GM21515 (cell line): ENCODE measurements around the gene IL36G.
"Not testable (repeated sequence)": the region's sequence is repeated elsewhere in the genome, so short reads cannot be mapped to it uniquely, and the experiment has no call there.

Experiments used
- ATAC-seq: cut with Tn5 transposase; IDR thresholded peaks from one replicate; pipeline ENCODE4 v1.9.1; 2021; ENCODE audit not compliant: unreplicated experiment

The IL36G gene

DNA sequence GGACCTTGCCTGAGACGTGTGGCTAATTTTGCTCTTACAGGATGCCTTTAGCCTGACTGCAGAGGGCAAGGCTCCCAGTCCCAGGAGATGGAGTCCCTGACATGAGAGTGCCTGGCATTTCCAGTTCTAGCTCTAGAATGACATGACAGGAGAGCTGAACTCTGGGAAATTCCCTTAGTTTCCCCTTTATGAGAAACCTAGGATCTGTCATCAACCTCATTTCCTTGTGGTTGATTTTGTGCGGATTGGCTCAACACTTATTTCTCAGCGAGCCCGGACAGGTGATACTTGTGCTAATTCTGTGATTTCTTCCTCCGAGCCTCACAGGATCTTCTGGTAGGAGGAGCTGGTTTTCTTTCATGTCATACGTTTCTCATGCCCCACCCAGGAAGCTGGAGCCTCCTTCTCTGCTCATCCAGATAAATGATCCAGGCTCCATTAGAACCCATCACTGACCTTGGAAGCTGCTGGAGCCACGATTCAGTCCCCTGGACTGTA is at the start of gene IL36G:
IL36G (plus strand) TSS at position 448 of the 498 bp plus-strand sequence. CDS start 633 bp downstream, outside the sequence.
- ATAC-seq = no peak

DNA sequence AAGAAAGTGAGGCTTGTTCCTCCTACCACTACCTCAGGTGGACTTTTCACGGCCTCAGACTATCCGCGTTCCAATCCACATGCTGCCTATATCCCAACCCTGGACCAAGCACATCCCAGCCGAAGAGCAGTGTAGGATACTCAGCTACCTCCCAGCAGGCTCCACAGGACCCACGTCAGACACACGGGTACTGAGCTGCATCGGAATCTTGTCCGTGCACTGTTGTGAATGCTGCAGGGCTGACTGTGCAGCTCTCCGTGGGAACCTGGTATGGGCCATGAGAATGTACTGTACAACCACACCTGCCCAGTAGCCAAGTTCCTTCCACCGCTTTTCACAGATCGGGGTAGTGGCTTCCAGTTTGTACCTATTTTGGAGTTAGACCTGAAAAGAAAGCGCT is 44.5 kb upstream of the IL36G start:
- ATAC-seq = no peak

DNA sequence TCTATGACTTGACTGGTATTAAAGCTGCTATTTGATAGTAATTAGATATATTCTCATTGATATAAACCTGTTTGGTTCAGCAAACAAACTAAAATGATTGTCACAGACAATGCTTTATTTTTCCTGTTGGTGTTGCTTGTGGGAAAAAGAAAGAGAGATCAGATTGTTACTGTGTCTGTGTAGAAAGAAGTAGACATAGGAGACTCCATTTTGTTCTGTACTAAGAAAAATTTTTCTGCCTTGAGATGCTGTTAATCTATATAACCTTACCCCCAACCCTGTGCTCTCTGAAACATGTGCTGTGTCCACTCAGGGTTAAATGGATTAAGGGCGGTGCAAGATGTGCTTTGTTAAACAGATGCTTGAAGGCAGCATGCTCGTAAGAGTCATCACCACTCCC is 43.7 kb upstream of the IL36G start:
- ATAC-seq = not testable (repeated sequence)

DNA sequence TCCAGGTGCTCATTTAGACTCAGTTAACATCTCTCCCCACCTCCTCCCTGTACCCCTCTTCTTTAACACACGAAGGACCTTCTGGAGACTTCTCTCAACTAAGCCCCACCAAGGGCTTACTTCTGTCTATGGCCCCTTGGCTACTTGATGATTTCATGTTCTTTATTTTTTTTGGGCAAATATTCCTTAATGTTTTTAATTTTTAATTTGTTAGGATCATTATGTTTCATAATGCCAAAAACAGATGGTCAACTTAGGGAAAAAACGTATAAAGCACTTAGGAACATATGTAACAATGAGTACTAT is 40.9 kb upstream of the IL36G start:
- ATAC-seq = no peak

DNA sequence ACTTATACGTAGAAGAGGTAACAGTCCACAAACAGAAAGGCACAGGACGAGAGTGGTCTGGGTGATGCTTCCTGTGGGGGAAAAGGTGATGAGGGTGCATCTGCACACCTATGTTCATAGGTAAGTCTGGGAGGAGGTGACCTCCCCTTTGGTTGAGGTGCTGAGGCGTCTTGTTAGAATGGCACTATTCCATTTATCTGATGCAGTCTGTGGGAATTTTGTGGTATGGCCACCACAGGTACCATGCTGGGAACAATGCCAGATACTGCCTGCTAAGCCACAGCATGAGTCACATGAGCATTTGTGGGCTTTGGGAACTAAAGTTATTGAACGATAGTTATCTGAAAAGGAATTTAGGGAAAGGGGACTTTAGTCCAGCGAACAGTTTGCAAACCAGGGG is 38.9 kb upstream of the IL36G start:
- ATAC-seq = no peak

DNA sequence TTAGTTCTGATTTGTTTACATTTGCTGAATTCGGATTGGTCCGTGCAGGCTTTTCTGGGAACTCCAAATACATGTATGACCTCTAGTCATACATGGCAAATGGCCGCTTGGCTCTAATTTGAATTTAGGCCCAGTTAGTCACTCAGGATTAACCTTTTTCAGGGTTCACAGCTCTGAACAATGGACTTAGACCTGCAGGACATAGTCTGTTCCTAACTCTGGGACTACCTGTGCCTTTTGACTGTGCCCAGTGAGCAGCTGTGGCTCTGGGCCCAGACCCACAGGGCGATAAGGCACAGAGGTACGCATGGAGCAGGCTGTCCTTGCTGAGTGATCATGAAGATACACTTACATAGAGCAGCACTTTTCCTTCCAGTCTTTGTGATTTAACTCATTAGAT is 38.4 kb upstream of the IL36G start:
- no peak for ATAC-seq

- ATAC-seq = no peak
Observed at GRCh38 chr2:112940859-112941625, 36.8 kb upstream of the IL36G start.

DNA sequence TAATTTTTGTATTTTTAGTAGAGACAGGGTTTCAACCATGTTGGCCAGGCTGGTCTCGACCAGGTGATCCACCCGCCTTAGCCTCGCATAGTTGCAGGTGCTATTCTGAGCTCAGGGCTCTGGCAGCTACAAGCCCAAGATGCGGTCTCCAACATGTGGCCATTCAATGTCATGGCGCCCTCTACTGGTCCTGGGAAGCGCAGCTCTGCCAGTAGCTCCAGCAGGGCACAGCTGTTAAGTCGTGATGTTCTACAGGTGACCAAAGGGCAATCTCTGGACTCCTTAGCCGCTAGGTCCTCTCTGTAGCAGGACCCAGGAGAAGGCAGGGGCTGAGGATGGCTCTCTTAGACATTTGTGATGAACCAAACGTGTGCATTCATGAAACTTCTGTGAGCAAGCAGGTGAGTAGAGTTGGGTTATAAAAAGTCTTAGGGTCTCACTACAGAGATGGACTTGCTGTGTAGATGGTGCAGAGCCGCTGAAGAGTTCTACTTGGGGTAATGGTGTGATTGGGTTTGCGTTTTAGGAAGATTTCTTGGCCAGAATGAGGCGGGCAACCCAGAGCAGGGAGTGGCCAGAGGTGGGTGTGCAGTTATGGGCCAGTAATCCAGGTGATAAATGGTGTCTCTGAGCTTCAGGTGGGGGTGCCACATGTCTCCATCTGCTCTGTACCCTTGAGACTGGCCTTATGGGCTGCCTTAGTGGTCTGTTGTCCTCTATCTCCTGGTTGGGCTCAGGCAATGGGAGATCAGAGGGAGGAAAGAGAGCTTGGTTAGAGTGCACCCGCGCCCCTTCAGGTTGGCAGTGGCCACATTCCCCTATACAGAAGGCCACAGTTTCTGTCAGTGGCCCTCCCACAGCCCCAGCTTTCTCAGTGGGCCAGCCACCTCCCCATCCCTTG is 35.8 kb upstream of the IL36G start:
- ATAC-seq = peak; percentile 84

GRCh38 chr2:112942654-112943002 is 35.2 kb upstream of the IL36G start:
- no peak for ATAC-seq

GRCh38 chr2:112944971-112945370 is 32.8 kb upstream of the IL36G start:
- ATAC-seq = no peak

DNA sequence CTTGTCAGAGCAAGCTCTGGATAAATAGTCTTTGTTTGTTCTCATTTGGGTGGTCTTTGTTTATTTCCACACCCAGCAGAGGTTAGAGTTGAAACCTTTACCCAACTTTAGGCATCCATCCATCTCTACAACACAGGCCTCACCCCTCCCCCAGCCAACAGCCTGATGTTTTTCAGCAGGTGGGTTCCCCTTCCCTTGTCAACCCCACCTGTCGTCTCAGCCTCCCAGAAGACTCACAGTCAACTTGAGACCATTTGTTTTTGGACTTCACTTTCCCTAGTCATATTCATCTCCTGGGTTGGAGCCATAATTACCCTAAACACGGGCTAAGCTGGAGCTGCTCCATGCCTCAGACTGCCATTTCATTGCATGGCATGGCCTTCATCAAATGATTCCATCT is 31.7 kb upstream of the IL36G start:
- ATAC-seq = no peak

DNA sequence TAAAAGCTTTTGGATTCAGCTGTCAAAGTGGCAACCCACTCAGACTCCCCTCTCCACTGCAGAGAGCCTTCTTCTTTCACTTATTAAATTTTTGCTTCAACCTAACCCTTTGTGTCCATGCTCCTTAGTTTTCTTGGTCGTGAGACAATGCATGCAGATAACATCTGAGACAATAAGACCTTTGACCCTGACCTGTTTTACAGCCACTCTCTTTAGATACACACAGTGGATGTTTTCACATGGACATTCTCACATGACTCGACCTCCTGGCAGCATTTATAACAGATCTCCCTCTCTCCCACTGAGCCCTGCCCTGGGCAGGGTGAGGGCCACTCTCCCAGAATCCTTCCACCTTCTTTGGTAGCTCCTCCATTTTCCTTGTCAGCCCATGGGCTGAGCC is 30.4 kb upstream of the IL36G start:
- no peak for ATAC-seq

GRCh38 chr2:112949456-112949855 is 28.4 kb upstream of the IL36G start:
- ATAC-seq = no peak

DNA sequence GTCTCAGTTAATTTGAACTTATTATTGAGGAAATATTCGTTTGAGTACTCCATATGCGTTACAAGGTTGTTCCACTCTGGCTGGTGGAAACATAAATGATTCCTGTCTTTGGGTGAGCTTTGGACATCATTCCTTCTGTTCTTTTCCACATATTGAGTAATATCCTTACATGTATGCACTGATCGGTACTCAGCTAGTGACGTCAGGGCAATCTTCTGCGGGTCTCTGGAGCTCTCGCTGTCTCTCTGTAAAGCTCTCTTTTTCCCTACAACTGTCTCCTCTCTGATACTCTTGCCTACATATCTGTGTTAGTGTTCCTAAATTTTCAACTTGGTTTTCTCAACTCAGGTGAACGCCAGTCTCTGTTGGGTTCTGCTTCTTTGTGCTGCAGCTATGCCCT is 23.4 kb upstream of the IL36G start:
- ATAC-seq = no peak

GRCh38 chr2:112957511-112957910 is 20.3 kb upstream of the IL36G start:
- ATAC-seq = no peak

DNA sequence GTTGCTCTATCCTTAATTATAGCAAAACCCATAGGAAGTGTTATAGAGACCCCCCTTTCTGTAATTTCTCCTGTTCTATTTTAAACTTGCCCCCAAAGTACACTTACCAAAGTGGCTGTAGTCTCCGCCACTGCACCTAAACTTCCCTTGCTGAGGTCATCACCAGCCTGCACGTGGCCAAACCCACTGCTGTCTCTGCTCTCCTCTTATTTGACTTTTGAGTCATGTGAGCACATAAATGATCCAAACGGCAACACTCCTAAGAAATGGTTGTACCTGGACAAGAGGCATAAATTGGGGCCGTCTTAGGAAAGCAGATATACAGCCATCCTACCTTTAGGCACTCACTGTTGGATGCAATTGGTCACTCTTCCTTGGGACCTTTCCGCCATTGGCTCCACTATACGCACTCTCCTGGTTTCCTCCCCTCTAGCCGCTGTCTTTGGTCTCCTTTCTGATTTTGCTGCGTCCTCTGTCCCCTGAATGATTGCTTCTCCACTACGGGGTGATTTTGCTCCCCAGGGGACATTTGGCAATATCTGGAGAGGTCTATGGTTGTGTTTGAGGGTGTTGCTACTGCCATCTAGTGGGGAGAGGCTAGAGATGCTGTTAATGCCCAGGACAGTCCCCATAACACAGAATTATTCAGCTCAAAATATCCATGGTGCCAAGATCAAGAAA is 19.2 kb upstream of the IL36G start:
- no peak for ATAC-seq

- ATAC-seq = no peak
Observed at GRCh38 chr2:112959109-112959812, 18.5 kb upstream of the IL36G start.

- no peak for ATAC-seq
Observed at GRCh38 chr2:112960230-112960825, 17.5 kb upstream of the IL36G start.

DNA sequence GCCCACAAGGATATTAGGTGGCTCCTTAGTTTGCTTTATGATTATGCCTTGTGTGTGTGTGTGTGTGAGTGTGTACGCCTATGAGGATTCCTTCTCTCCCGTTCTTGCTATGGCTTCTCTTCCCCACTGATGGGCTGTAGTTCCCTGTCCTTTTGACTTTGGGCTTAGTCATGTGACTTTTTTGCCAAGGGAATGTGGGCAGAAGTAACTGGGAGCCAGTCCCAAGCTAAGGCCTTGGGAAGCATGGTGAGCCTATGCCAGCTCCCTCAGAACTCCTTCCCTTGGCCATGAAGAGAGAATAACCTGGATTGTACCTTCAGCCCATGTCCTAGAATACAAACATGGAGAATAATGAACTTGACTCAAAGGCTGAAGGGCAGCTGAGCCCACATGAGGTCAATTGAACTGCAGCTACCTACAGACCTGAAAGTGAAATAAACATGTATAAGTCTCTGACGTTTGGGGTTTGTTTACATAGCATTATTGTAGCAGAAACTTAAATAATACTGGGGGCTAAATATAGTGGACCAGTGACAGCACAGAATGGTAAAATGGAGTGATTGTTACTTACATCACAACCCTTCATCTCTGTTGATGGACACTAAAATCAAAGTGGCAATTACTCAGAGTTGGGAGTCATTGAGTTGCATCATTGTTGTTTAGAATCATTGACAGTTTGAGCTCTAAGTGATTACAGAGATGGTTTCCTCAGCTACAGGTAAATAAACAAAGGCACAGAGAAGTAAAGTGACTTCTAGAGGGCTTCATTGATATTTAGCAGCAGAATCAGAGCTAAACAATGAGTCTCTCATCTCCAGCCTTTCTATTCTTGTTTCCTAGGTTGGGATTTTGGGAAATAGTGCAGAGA is 15.3 kb upstream of the IL36G start:
- no peak for ATAC-seq

- no peak for ATAC-seq
Observed at GRCh38 chr2:112967023-112967422, 10.8 kb upstream of the IL36G start.
